Measurements from ENCODE around the gene LRRC8D.

Gene LRRC8D

DNA sequence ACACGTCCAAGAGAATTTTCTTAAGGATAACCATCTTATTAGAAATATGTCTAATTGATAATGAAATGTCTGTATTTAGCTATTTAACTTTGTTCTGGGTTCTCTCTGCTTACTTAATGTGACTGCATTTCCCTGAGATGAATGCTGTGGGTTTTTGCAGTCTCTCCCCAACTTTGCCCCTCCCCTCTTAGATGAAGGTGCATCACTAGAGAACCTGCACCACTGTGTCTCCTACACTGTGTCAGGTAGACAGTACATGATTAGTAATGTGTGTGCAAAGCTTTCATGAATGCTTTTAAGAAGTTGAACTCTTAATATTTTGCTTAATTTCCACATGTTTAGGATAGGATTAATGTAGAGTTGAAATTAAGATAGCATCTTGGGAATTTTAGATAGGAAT lies 51.7 kb downstream of the LRRC8D start:
- no peak for DNase-seq

DNA sequence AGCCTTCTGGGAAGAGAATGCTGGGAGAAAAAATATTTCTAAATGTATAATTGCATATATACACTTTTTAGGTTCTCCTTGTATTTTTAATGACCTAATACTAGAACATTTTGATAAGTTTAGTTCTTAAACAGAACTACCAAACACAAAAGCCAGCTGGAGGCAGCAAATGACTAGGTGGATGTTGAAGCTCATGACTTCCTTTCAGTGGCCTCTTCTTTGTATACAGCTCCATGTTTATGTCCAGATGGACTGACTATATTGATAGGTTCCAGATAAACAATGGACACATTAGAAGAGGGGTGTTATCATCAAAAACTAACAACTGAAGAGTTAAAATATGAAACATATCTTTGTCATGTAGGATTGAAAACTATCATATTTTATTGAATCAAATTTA lies 52.5 kb downstream of the LRRC8D start:
- DNase-seq = no peak

DNA sequence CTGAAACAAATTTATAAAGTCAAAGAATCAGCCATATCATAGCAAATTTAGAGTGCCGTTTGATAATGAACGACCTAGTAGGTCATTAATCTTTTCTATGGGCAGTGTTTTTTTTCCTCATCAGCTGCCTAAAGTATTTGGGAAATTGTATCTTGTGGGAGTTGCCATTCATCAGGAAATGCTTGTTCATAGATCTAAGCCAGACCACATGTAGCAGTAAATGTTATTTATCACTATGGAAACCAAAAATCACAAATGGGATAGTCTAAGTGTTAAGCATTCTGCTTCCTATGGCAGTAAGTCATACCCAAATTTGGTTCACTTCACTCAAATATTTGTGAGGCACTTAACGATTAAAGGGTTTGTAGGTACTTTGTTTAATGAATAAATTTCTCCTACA lies 52.9 kb downstream of the LRRC8D start:
- DNase-seq = no peak

DNA sequence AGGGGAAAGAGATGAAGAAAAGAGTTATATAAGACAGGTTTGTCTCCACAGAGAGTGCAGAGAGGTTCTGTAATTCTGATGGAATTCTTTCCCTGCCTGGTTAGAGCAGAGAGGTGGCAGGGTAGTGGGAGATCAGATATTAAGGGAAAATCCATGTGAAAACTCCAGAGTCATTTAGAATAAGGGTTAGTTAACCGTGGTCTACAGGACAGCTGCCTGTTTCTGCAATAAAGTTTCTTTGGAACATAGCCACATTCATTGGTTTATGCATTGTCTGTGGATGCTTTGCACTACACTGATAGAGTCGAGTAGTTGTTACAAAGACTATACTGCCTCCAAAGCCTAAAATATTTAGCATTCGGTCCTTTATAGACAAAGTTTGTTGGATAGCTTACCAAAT lies 55.6 kb downstream of the LRRC8D start:
- DNase-seq = no peak

DNA sequence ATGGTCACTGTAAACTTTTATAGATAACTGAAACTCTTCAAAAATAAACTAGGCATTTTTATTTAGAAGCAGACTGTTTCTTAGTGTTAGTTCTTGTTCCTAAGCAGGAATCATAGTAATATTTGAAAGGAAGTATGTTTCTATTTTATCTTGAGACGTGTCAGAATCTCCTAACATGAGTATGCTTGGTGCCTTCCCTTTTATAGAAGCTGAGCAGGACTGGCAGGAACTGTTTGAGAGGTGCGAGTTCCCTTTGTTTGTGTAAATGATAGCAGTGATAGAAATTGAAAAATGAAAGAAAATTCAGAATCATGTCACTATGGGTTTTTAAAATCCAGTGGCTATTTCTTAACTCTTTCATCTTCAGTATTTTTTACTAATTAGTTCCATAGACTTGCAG lies 56.9 kb downstream of the LRRC8D start:
- DNase-seq = no peak

DNA sequence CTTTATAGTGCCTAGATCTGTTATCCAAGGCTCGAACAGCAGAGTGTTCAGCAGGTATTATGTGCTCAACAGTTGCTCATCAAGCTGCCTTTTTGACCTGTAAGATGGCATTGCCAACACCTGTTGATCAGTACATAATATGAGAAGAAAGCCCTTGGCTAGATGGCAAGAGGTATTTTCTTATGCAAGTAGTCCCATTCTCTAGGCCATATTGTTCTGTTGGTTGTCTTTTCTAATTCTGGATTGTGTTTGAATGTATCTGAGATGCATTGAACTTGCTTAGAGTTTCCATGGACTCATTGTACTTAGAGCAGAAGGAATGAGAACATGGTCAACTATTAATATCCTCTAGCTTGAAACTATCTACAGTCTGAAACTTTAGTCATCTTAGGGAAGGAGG lies 57.4 kb downstream of the LRRC8D start:
- no peak for DNase-seq

DNA sequence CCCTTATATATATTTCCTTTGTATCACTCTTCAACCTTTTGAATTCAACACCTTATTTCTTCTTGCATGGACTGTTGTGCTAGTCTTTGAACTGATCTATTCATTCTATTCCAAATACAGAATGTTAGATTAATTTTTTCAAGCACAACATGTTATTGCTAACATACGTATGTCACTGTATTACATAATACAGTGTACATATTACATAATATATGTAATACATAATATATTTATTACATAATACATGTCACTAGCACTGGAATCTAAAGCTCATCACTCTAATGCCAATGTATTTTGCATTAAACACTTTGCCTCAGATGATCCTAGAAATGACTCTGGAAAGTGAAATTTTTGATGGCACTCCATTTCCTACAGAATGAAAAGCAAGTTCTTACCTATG lies 59.8 kb downstream of the LRRC8D start:
- DNase-seq = no peak

DNA sequence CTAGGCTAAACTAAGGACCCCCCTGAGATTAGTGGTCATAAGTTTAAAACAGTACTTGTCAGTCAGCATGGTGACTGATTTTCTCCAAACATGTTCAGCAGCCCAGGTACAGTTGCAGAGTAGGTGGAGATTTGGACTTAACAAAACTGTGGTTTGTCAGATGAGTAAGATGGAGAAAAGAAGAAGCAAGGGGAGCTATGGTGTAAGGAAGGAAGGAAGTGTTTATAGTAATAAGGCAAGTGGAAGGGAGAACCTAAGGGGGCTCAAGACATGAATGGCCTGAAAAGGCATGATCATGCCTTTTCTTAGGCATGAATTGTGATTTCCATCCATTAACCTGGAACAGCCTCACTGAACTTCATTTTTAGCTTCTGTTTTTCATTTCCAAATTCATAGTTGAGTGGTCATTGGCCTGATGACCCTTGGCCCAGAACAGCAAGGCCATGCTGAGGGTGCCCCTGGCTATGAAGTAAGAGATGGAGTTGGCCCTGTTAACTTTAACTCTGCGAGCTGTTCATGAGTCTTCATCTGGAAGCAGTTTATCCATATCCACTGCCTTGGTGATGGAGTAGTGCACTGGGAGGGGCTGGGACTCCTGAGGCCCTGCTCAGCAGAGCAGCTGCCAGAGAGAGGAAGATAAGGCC lies 60.7 kb downstream of the LRRC8D start:
- no peak for DNase-seq

DNA sequence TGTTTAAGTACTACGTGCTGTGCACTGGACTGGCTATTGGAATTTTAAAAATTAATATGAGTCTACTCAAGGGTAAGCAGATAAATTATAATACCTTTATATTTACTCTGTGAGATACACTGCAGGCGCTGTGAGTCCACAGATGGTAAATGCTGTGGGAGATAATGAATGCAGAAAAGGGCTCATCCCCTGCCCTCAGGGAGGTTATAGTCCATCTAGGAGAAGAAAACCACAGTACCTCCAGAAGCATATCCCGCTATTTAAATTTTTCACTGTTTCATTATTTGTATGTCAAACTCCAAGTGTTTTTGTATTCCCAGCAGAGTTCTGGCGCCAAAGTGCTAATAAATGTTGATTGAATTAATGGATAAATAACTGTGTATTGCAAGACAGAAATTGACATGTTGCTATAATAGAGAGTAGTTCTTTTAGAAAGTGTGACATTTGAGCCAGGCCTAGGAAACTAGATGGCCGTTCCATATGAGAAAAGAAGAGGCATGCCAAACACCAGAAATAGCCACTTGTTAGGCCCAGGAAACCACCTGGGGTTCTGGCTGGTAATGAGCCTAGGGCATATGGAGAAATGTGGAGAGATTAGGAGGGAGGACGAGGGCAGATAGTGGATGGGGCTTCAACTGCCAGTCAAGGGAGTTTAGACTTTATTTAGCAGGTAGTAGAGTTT lies 61.7 kb downstream of the LRRC8D start:
- DNase-seq = no peak

DNA sequence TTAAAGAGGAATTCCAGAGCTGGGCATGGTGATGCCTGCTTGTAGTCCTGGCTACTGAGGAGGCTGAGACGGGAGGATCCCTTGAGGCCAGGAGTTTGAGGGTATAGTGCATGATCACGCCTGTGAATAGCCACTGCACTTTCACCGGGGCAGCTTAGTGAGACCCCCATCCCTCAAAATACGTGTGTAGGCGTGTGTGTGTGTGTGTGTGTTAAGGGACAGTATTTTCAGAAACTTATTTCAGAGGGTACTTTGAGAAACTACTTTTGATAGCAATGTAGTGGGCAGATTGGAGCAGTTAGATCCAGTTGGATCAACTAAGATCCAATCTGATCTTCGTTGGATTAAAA lies 62.2 kb downstream of the LRRC8D start:
- no peak for DNase-seq

DNA sequence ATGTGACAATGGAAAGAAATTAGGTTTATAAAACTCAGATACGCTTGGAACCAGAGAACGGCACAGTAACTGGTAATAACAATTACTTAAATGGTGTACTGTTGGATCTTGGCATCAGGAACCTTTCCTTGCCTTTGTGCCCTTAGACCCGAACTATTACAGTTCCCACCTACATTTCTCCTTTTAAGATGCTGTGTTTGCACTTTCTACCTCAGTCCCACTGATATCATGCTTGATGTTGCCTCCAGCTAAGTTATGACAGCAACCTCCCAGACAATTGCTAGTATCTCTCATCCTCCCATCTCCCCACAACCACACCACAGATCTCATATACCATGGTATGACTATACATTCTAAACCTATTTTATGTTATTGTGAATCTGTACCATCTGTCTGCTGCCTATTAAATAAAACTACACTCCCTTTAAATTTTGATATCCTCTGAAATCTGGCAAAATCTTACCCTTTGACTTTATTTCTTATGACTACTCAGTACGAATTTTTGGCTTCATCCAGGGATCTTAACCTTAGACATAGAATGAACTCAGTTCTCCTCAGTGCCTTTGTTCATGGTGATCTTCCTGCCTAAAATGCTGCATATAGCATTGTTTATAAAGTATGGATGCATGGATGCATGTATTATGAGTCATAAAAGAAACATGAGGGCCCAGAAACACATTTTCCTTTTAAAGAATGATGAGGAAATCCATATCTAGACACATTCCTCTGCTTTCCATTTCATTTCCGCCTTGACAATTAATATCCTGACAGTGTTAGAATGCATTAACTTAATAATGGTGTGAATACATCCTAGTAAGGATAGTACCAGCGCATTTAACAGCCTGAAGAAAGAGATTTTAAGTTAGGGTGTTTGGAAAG lies 64.1 kb downstream of the LRRC8D start:
- no peak for DNase-seq

DNA sequence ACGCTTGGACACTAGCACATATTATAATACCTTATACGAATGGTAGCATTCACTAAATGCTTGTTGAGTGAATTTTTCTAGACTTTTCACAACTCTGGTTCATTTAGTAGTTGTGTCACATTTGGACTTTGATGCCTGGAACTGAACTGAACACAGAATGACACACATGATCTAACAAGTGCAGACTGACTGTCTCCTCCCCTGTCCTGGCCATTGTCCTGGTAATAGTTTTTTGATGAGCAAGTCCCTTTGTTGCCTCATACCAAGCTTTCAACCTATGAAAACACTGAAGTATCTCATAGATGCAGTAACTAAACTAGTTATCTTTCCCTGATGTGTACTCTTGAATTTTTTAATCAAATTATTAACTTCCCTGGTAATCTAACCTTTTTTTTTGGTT lies 66.4 kb downstream of the LRRC8D start:
- DNase-seq = no peak

DNA sequence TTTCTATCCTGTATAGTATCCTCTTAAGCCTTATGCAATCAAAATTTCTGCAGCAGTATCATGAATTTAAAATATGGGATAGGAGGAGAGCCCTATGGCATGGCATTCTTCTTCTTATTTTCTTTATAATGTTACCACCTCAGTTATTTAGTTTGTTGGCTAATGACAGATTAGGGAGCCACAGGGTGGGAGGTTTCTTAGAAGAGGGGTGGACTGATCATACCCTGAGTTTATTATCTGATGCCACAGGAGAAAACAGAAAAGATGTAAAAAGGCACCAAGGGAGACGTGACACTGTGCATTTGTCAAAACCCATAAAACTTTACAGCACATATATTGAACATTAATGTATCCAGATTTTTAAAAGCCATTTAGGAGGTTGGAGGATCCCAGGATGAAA lies 66.9 kb downstream of the LRRC8D start:
- no peak for DNase-seq

DNA sequence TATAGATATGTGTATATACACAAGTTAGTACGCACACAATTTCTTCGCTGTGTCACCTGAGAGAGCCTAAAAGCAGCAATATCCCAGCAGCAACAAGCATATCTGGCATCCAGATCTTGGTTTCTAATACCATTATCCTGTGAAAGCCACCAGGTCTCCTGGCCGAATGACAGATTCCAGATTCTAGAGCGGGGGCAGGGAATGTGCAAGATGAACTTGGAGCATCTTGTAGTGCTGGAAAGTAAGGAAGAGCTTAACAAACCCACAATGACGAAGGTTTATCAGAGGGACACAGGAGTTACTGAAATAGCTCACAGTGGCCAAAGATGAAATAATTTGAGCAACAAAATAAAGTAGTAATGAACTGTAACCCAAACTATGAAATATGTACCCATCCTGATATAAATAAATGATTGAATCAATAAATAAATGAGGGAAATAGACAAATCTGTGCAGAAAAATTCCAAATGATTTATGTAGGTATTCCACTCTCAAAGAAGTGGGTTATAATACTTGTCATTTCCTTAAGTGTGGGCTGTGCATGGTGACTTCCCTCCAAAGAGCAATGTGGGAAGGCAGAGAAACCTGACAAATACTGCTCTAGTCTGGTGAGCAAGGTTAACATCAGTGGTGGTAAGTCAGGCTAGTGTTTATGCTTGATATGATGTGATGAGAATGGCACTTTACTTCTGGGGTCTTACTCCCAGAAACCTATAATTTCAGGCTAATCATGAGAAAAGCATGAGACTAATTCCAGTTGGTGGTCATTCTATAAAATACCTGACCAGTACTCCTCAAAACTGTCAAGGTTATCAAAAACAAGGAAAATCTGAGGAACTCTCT lies 67.9 kb downstream of the LRRC8D start:
- DNase-seq = no peak

DNA sequence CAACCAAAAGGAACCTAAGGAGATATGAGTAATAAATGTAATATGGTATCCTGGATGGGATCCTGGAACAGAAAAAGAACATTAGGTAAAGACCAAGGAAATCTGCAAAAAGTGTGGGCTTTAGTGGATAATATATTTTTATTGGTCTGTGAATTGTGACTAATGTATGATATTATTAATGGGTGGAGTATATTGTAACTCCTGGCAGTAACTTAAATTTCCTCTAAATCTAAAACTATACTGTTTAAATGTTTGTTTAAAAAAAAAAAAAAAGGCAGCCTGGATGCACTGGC lies 68.4 kb downstream of the LRRC8D start:
- DNase-seq = no peak

DNA sequence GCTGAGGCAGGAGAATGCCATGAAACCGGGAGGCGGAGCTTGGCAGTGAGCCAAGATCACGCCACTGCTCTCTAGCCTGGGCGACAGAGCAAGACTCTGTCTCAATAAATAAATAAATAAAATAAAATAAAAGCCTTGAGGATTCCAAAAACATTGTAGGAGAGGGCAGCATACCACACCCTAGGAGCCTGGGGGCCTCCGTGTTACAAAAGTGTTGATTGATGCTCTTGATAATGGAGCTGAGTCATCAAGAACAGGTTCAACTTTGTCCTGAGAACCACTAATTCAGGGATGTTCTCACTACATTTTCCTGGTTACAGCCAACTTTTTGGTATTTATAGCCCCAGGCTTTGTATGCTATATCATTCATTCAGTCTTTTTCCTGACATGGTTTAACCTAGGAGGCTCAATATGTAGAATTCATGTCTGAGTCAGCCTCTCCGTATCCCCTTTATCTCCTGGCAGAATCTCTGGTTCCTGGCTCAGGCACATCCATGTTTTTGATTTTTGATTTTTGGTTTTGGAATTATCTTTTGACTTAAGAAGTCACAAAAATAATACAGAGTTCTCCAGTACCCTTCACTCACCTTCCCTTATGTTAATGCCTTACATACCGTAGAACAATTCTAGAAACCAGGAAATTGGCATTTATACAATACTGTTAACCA lies 69.4 kb downstream of the LRRC8D start:
- DNase-seq = no peak

DNA sequence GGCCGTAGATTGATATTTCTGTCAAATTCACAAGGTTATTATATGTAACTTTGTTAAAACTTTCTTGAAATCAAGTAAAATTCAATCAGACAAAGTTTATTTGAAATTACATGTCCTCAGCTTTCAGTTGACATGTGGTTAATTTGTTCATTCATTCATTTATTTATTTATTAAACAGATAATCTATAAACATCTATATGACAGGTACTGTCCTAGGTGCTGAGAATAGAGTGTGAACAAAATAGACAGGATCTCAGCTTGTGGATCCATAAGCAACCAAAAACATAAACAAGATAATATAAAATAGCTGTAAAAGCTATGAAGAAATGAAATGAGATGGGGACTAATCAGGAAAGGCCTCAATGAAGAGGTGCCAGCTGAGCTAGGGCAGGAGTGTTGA lies 72.0 kb downstream of the LRRC8D start:
- DNase-seq = no peak

DNA sequence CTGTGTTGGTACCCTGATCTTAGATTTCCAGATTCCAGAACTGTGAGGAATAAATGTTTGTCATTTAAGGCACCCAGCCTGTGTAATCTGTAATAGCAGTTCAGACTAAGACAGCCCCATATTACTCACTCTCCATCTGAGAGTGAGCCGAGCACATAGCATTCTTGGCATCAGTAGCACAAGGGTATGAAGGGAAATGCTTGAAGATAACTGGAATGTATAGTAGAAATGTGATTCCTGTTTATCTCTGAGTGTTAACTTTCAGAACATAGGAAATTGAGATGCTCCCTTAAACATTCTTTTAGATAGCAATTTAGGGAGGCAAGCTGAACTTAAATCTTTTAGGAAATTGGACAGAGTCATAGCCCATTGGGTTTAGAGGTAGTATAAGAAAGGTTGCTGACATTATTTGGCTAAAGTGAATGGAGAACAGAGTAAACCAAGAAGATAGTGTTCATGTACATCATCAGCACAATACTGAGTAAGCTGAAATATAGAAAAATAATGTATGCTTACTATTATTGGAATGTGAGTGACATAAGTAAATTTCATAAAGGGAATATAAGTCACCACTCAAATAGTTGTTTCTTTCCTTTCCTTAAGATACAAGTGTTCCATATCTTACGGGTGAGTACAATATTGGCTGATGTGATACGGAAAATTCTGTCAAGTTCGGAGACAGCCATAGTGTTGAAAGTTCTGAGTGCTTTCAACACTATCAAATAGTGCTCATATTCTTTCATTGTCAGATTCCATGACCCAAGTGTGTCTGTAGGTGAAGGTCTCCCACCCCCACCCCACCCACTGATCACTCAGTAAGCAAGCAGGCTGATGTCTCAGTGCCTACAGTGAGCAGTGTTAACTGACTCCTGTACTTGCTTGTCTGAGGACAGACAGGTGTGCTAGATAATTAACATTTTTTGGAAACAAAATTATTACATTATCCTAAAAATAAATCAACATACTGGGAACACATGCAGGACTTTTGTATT lies 73.7 kb downstream of the LRRC8D start:
- DNase-seq = no peak

DNA sequence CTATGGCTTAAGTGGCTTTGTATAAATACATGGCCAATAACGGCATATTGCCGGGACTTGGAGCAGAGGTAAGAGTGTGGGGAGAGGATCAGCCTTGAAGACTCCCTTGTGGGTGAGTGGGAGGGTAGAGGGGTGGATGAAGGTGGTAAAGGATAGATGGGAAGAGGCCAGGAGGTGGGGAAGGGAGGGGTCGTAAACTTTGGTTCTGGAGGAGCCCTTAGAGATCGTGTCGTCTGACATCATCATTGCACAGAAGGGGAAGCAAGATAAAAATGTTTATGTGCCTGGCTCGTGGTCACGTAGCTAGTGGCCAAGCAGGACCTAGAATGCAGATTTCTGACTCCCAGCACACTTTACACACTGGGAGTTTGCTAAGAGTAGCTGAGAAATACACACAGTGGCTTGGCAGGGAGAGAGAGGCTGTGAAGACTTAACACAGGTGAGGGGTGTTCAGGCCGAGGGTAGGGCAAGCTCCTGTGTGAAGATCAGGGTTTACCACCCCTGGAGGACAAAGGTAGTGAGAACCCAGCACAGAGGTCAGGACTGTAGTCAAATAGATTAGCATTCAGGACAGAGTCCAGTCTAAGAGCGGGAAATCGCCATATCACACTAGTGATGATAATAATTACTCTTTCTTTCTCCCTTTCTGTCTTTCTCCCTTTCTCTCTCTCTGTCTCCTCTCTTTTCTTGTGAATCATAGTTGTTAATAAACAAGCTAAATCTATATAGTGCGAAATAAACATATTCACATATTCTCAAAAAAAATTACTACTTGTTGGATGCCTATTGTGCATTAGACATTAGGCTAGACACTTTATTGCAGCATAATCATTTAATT lies 75.5 kb downstream of the LRRC8D start:
- no peak for DNase-seq

DNA sequence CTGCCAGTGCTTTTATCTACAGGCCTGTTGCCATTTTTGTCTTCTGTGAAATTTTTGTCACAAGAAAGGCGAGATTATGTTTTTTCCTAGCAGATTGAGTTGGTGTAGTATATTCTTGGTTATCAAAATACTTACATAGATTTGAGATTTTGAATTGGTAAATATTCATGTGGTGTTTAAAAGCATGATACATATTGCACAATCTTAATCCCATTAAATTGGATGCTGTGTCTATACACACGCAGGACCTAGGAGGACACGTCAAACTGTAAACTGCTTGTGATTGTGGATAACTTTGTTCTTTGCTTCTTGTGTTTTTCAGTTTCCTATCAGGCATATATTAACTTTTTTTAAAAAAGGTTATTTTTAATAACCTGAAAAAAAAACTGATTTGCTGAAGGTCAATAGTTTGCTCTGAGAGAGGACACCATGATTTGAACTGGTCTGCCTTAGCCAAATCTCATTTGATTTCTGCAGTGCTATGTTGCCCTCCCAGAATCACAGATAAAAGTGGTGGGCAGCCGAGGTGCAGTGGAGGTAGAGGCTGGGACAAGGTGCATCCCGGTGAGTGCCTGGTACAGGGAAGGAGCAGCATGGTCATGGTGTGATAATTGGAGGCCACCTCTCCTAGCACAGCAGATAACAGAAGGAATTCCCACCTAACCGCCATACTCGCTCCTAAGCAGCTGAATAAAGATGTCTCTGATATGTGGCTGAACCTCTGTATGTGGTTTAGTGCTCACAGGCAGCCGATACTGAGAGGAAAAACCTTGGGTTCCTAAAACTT lies 76.7 kb downstream of the LRRC8D start:
- DNase-seq = no peak
